Measurements from ENCODE around the gene EBNA1BP2. TPM values are rescaled to one million over a fixed set of nuclear protein-coding genes. Genes with fewer than 3 reads are reported as not detected.

Gene EBNA1BP2
- total RNA-seq, 1 experiment from 2014 or later, result 274 TPM

DNA sequence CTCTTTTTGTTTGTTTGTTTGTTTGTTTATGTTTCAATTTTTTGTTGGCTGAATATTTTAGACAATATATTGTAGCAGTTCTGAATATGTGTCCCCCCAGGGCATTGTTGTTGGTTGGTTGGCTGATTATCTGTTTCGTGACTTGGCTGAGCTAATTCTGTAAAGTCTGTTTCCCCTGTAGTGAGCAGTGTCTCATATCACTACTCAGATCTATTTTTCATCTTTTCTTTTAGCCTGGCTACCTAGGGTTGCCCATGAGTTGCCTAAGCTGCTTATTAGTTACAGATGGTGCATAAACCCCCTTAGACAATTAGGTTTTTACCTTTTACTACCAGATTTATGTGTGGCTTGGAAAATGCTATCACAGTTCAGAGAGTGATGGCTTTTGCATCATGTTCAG lies 32.3 kb upstream of the EBNA1BP2 start:
- H3K27ac ChIP-seq (ENCODE audit: low read length), result no peak overlapping the region
- no peaks in the 10 kb centered on the region for H3K9me3 ChIP-seq (ENCODE audit: low read length)
- no peak overlapping the region for H3K9ac ChIP-seq (ENCODE audit: low read length)
- H2AFZ ChIP-seq (ENCODE audit: low read length), result no peak overlapping the region
- BruUV-seq (replicated peaks), result no TSS peak
- H3K4me2 ChIP-seq (ENCODE audit: low read length), result no peak overlapping the region
- peaks cover 31% of the 10 kb centered on the region for H3K4me1 ChIP-seq (ENCODE audit: insufficient read depth, low read length)
- no peaks in the 10 kb centered on the region for H3K79me2 ChIP-seq (ENCODE audit: low read length)
- ChIA-PET POLR2A (ENCODE audit: unreplicated experiment) (no interaction called here), CTCF (no interaction called here)
- H3K9me2 ChIP-seq (replicated peaks; ENCODE audit: low read length), result no peaks in the 10 kb centered on the region
- no peaks in the 10 kb centered on the region for H3K27me3 ChIP-seq (ENCODE audit: low read length)
- no peak for TF ChIP-seq EZH2phosphoT487 (IDR thresholded peaks at IDR 0.05; ENCODE audit: borderline replicate concordance, low read length)
- TF ChIP-seq EZH2 (IDR thresholded peaks at IDR 0.05; ENCODE audit: low read length, unreplicated experiment), result no peak
- TF ChIP-seq, protein P1, sequence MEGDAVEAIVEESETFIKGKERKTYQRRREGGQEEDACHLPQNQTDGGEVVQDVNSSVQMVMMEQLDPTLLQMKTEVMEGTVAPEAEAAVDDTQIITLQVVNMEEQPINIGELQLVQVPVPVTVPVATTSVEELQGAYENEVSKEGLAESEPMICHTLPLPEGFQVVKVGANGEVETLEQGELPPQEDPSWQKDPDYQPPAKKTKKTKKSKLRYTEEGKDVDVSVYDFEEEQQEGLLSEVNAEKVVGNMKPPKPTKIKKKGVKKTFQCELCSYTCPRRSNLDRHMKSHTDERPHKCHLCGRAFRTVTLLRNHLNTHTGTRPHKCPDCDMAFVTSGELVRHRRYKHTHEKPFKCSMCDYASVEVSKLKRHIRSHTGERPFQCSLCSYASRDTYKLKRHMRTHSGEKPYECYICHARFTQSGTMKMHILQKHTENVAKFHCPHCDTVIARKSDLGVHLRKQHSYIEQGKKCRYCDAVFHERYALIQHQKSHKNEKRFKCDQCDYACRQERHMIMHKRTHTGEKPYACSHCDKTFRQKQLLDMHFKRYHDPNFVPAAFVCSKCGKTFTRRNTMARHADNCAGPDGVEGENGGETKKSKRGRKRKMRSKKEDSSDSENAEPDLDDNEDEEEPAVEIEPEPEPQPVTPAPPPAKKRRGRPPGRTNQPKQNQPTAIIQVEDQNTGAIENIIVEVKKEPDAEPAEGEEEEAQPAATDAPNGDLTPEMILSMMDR (conservative IDR thresholded peaks at IDR 0.05; ENCODE audit: low read depth, low read length), result no peak
- no peak overlapping the region for H3K4me3 ChIP-seq (ENCODE audit: low read length)
- peaks cover 22% of the 10 kb centered on the region for H3F3A ChIP-seq (ENCODE audit: low read length, unreplicated experiment)
- intact Hi-C loops (cut with micrococcal nuclease), result no loop called here
- no peaks in the 10 kb centered on the region for H3K36me3 ChIP-seq (ENCODE audit: low read depth, low read length)
- DNase-seq, result no peak
- ATAC-seq, result no peak
- no peaks in the 10 kb centered on the region for H4K20me1 ChIP-seq (ENCODE audit: low read length)

DNA sequence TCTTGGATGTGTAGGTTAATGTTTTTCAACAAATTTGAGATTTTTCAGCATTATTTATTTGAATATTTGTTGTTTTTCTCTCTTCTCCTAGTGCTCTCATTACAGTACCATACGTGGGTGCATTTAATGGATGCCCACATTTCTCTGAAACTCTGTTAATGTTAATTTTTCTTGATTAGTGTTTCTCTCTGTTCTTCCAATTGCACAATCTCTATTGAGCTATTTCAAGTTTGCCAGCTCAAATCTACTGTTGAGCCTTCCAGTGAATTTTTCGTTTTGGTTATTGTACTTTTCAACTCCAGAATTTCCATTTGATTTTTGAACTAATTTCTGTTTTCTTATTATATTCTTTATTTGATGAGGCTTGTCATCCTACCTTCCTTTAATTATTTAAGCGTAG lies 31.8 kb upstream of the EBNA1BP2 start:
- Histone ChIP-seq H3K79me2 (ENCODE audit: low read length) (no peaks in the 10 kb centered on the region), H3K36me3 (ENCODE audit: low read depth, low read length) (no peaks in the 10 kb centered on the region), H3K4me3 (ENCODE audit: low read length) (no peak overlapping the region), H3K9ac (ENCODE audit: low read length) (no peak overlapping the region), H4K20me1 (ENCODE audit: low read length) (no peaks in the 10 kb centered on the region), H3K9me3 (ENCODE audit: low read length) (no peaks in the 10 kb centered on the region), H3F3A (ENCODE audit: low read length, unreplicated experiment) (peaks cover 22% of the 10 kb centered on the region), H3K4me2 (ENCODE audit: low read length) (no peak overlapping the region), H3K4me1 (ENCODE audit: insufficient read depth, low read length) (peaks cover 31% of the 10 kb centered on the region), H3K9me2 (replicated peaks; ENCODE audit: low read length) (no peaks in the 10 kb centered on the region), H2AFZ (ENCODE audit: low read length) (no peak overlapping the region), H3K27ac (ENCODE audit: low read length) (no peak overlapping the region), H3K27me3 (ENCODE audit: low read length) (no peaks in the 10 kb centered on the region)
- ChIA-PET POLR2A (ENCODE audit: unreplicated experiment) (no interaction called here), CTCF (no interaction called here)
- TF ChIP-seq, protein P1 (conservative IDR thresholded peaks at IDR 0.05; ENCODE audit: low read depth, low read length), result no peak
- TF ChIP-seq EZH2 (IDR thresholded peaks at IDR 0.05; ENCODE audit: low read length, unreplicated experiment) (no peak), EZH2phosphoT487 (IDR thresholded peaks at IDR 0.05; ENCODE audit: borderline replicate concordance, low read length) (no peak)
- no peak for DNase-seq
- ATAC-seq, result no peak
- intact Hi-C loops (cut with micrococcal nuclease), result no loop called here
- BruUV-seq (replicated peaks), result no TSS peak

DNA sequence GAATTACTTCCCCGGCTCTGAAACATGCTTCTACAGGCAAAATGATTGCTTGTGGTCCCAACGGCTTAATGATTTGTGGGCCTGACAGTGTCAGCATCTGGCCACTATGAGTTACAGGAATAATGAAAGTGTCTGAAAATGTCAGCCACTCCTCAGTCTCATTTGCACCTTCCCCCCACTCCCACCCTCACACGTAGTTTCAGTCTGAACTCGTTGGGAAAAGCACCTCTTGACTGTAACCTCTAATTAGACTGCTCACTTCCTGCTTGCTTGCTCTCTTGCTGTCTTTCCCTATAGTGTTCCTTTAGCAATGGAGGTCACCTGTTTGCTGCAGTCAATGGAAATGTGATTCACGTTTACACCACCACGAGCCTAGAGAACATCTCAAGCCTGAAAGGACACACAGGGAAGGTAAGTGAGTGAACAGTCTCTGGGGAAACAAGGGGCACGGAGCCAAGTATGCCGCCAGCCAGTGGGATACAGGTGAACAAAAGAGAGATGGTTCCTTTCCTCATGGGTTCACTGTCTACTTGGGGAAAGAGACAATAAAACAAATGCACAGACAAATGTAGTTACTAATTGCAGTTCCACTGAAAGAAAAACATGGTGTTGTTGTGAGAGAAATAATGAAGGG lies 27.1 kb upstream of the EBNA1BP2 start:
- Histone ChIP-seq H3K9me3 (ENCODE audit: low read length) (peaks cover 9% of the 10 kb centered on the region), H3K79me2 (ENCODE audit: low read length) (no peaks in the 10 kb centered on the region), H3K27ac (ENCODE audit: low read length) (no peak overlapping the region), H4K20me1 (ENCODE audit: low read length) (no peaks in the 10 kb centered on the region), H3K4me3 (ENCODE audit: low read length) (no peak overlapping the region), H3K9me2 (replicated peaks; ENCODE audit: low read length) (no peaks in the 10 kb centered on the region), H3K4me1 (ENCODE audit: insufficient read depth, low read length) (no peaks in the 10 kb centered on the region), H3K4me2 (ENCODE audit: low read length) (no peak overlapping the region), H3F3A (ENCODE audit: low read length, unreplicated experiment) (no peaks in the 10 kb centered on the region), H3K9ac (ENCODE audit: low read length) (no peak overlapping the region), H3K36me3 (ENCODE audit: low read depth, low read length) (no peaks in the 10 kb centered on the region), H3K27me3 (ENCODE audit: low read length) (no peaks in the 10 kb centered on the region), H2AFZ (ENCODE audit: low read length) (no peak overlapping the region)
- intact Hi-C loops (cut with micrococcal nuclease), result no loop called here
- BruUV-seq (replicated peaks), result no TSS peak
- ChIA-PET POLR2A (ENCODE audit: unreplicated experiment) (no interaction called here), CTCF (no interaction called here)
- TF ChIP-seq EZH2phosphoT487 (IDR thresholded peaks at IDR 0.05; ENCODE audit: borderline replicate concordance, low read length), result no peak
- TF ChIP-seq EZH2 (IDR thresholded peaks at IDR 0.05; ENCODE audit: low read length, unreplicated experiment), result no peak
- TF ChIP-seq, protein P1 (conservative IDR thresholded peaks at IDR 0.05; ENCODE audit: low read depth, low read length), result no peak
- no peak for DNase-seq
- ATAC-seq, result no peak

Measured in PC-3 (cell line).